ENCODE data around the gene FLT1.

GRCh38 chr13:28333204-28333881, 161.6 kb downstream of the FLT1 start:
- TF ChIP-seq GATA2 (IDR thresholded peaks at IDR 0.05; ENCODE audit: low read depth, low read length) = no peak
- TF ChIP-seq GATA3 (IDR thresholded peaks at IDR 0.05; ENCODE audit: low read depth, low read length) = no peak

Measured in SH-SY5Y (cell line).